ENCODE measurements around the gene GAA. TPM values are rescaled to one million over a fixed set of nuclear protein-coding genes. Genes with fewer than 3 reads are reported as not detected.

Gene GAA
- total and polyA plus RNA-seq, 2 donors (not counting 1 experiment from before 2014, with no cell fraction given), result 32.3 to 39.4 TPM

- WGBS (ENCODE audit: insufficient coverage), result 81% methylated on average over 4 of the region's 6 CpGs
- no peak overlapping the region for H3K27ac ChIP-seq (ENCODE audit: low read length in 2 of 2)
- no peak overlapping the region for H3K4me2 ChIP-seq (replicated peaks; ENCODE audit: low read depth, low read length, poor library complexity, severe bottlenecking)
- no peak overlapping the region for H3K4me3 ChIP-seq (ENCODE audit: control extremely low read depth in 1 of 5, extremely low read depth in 1 of 5, insufficient read depth in 1 of 5, low read depth in 2 of 5, low read length in 4 of 5)
- DNase-seq, result no peak
- ChIA-PET CTCF (no interaction called here), POLR2A (no interaction called here)
- ATAC-seq (ENCODE audit: low read depth), result no peak
- intact Hi-C loops (cut with micrococcal nuclease), result no loop called here
- no peaks in the 10 kb centered on the region for H4K20me1 ChIP-seq (ENCODE audit: control insufficient read depth, insufficient read depth, low read length, poor library complexity, severe bottlenecking)
- peaks cover 0 to 7% (median 1%) of the 10 kb centered on the region in 4 experiments for H3K27me3 ChIP-seq (replicated peaks in 1 of 4; ENCODE audit: control extremely low read depth in 1 of 4, control insufficient read depth in 3 of 4, insufficient read depth in 4 of 4, low read length in 3 of 4)
- no peak overlapping the region for H3K9ac ChIP-seq (ENCODE audit: low read length)
- H3K9me3 ChIP-seq (ENCODE audit: control extremely low read depth in 1 of 3, control insufficient read depth in 2 of 3, insufficient read depth in 1 of 3, low read length in 2 of 3), result no peaks in the 10 kb centered on the region
- no peak for TF ChIP-seq CTCF (IDR thresholded peaks at IDR 0.05)
- no peak for TF ChIP-seq EZH2 (IDR thresholded peaks at IDR 0.05; ENCODE audit: borderline replicate concordance, insufficient read depth, low read depth, low read length, poor library complexity, severe bottlenecking)
- Mint-ChIP-seq H3K4me3 (no peak overlapping the region), H3K27me3 (peaks cover 7% of the 10 kb centered on the region), H3K4me1 (no peaks in the 10 kb centered on the region), H3K9me3 (ENCODE audit: insufficient read depth) (no peaks in the 10 kb centered on the region), H3K27ac (no peak overlapping the region)
- H3K36me3 ChIP-seq (replicated peaks in 1 of 2; ENCODE audit: control extremely low read depth in 1 of 2, control insufficient read depth in 1 of 2, extremely low read depth in 1 of 2, insufficient read depth in 2 of 2, low read length in 1 of 2), result no peaks in the 10 kb centered on the region
- H3K4me1 ChIP-seq (ENCODE audit: control insufficient read depth in 2 of 2, insufficient read depth in 2 of 2, low read length in 2 of 2), result no peaks in the 10 kb centered on the region
- no peak overlapping the region for H2AFZ ChIP-seq (ENCODE audit: insufficient read depth, low read depth, low read length, poor library complexity, severe bottlenecking)
- no peaks in the 10 kb centered on the region for H3K79me2 ChIP-seq (ENCODE audit: control insufficient read depth, insufficient read depth, low read length)
These were observed 21.6 kb downstream of the GAA start for GRCh38 chr17:80122926-80123505.

GRCh38 chr17:80123791-80124190 lies 22.4 kb downstream of the GAA start:
- H3K4me2 ChIP-seq (replicated peaks; ENCODE audit: low read depth, low read length, poor library complexity, severe bottlenecking), result no peak overlapping the region
- Mint-ChIP-seq H3K9me3 (ENCODE audit: insufficient read depth) (no peaks in the 10 kb centered on the region), H3K27me3 (peaks cover 7% of the 10 kb centered on the region), H3K4me1 (no peaks in the 10 kb centered on the region), H3K27ac (no peak overlapping the region), H3K4me3 (no peak overlapping the region)
- H3K4me1 ChIP-seq (ENCODE audit: control insufficient read depth in 2 of 2, insufficient read depth in 2 of 2, low read length in 2 of 2), result no peaks in the 10 kb centered on the region
- H3K9me3 ChIP-seq (ENCODE audit: control extremely low read depth in 1 of 3, control insufficient read depth in 2 of 3, insufficient read depth in 1 of 3, low read length in 2 of 3), result no peaks in the 10 kb centered on the region
- intact Hi-C loops (cut with micrococcal nuclease), result no loop called here
- H3K36me3 ChIP-seq (replicated peaks in 1 of 2; ENCODE audit: control extremely low read depth in 1 of 2, control insufficient read depth in 1 of 2, extremely low read depth in 1 of 2, insufficient read depth in 2 of 2, low read length in 1 of 2), result no peaks in the 10 kb centered on the region
- no peaks in the 10 kb centered on the region for H4K20me1 ChIP-seq (ENCODE audit: control insufficient read depth, insufficient read depth, low read length, poor library complexity, severe bottlenecking)
- H3K79me2 ChIP-seq (ENCODE audit: control insufficient read depth, insufficient read depth, low read length), result no peaks in the 10 kb centered on the region
- no peak overlapping the region for H3K27ac ChIP-seq (ENCODE audit: low read length in 2 of 2)
- ChIA-PET CTCF (no interaction called here), POLR2A (no interaction called here)
- H3K9ac ChIP-seq (ENCODE audit: low read length), result no peak overlapping the region
- ATAC-seq (ENCODE audit: low read depth), result no peak
- WGBS (ENCODE audit: insufficient coverage), result 90% methylated on average over 12 of the region's 15 CpGs
- H2AFZ ChIP-seq (ENCODE audit: insufficient read depth, low read depth, low read length, poor library complexity, severe bottlenecking), result no peak overlapping the region
- H3K4me3 ChIP-seq (ENCODE audit: control extremely low read depth in 1 of 5, extremely low read depth in 1 of 5, insufficient read depth in 1 of 5, low read depth in 2 of 5, low read length in 4 of 5), result no peak overlapping the region
- TF ChIP-seq CTCF (IDR thresholded peaks at IDR 0.05), result no peak
- TF ChIP-seq EZH2 (IDR thresholded peaks at IDR 0.05; ENCODE audit: borderline replicate concordance, insufficient read depth, low read depth, low read length, poor library complexity, severe bottlenecking), result no peak
- DNase-seq, result no peak
- H3K27me3 ChIP-seq (replicated peaks in 1 of 4; ENCODE audit: control extremely low read depth in 1 of 4, control insufficient read depth in 3 of 4, insufficient read depth in 4 of 4, low read length in 3 of 4), result peaks cover 0 to 7% (median 1%) of the 10 kb centered on the region in 4 experiments

Measured in B cell (primary cell).